Breast epithelium (tissue), 3 donors: ENCODE measurements around the gene CARD14.

Experiments
- POLR2A ChIP-seq: fragments of 450-650 bp; IDR thresholded peaks from one replicate; pipeline ENCODE4 v1.6.1; 2016; ENCODE audit warnings: antibody characterized with exemption, mild to moderate bottlenecking, moderate library complexity
- POLR2AphosphoS5 ChIP-seq, 3 donors: sonication (generic); formaldehyde crosslinking; IDR thresholded peaks; one replicate each; pipeline ENCODE4 v1.6.1; 2017; ENCODE audit warnings: antibody characterized with exemption in 3 of 3
- TF ChIP-seq, protein P1 (sequence below), 3 donors: fragments of 450-650 bp; IDR thresholded peaks; one replicate each; pipeline ENCODE4 v1.5.1; 2016 to 2017; ENCODE audit warnings: antibody characterized with exemption in 3 of 3, mild to moderate bottlenecking in 3 of 3, moderate library complexity in 3 of 3

DNA sequence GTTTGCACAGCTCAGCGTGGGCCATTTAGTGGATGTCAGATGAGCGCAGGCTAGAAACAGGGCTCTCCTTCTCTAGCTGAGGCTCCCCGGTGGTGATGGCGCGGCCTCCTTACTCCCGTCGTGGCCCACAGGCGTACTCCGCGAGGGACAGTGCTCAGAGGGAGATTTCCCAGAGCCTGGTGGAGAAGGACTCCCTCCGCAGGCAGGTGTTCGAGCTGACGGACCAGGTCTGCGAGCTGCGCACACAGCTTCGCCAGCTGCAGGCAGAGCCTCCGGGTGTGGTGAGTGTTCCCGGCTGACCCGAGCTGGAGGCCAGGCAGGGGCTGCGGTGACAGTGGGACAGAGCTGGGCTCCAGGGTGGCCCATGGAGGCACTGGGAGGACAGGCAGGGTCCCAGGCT lies 21.4 kb downstream of the CARD14 start:
- no peak for TF ChIP-seq POLR2A
- TF ChIP-seq, protein P1, sequence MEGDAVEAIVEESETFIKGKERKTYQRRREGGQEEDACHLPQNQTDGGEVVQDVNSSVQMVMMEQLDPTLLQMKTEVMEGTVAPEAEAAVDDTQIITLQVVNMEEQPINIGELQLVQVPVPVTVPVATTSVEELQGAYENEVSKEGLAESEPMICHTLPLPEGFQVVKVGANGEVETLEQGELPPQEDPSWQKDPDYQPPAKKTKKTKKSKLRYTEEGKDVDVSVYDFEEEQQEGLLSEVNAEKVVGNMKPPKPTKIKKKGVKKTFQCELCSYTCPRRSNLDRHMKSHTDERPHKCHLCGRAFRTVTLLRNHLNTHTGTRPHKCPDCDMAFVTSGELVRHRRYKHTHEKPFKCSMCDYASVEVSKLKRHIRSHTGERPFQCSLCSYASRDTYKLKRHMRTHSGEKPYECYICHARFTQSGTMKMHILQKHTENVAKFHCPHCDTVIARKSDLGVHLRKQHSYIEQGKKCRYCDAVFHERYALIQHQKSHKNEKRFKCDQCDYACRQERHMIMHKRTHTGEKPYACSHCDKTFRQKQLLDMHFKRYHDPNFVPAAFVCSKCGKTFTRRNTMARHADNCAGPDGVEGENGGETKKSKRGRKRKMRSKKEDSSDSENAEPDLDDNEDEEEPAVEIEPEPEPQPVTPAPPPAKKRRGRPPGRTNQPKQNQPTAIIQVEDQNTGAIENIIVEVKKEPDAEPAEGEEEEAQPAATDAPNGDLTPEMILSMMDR (IDR thresholded peaks at IDR 0.05), result no peak
- TF ChIP-seq POLR2AphosphoS5 (IDR thresholded peaks at IDR 0.05), result no peak
